Measurements from ENCODE around the gene CADPS.

The CADPS gene

DNA sequence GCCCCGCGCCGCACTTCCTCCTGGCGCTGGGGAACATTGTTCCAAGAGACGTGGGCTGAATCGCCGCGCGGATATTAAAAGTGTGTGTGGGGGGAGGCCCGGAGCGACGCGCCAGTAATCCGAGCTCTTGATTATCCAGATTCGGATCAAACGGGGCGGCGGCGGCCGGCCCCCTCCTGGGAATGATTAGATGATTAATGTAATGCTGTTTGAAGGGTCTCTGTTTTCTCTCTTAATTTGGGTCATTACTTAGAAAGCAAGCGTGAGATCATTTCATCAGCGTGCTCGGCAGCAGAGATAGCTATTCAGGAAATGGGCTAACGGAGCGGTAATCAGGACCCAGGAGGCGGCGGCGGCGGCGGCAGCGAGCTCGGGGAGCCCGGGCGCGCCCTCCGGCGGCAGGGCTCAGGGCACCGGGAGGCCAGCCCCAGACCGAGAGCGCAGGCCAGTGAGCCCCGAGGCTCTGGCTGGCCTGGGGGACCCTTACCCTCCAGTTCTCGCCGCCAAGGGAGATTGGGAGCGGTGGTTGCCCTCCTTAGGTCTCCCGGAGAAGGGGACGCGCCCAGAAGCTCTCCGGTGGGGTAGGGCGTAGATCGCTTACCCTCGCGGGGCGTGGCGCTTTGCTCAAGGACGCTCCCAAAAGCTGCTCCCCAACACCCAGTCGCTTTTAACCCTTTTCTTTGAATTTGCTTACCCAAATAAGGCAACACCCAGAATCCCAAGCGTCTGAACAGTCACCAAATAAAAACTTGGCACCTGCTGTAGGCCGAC, 506.3 kb downstream of the CADPS start:
- no peak for DNase-seq

DNA sequence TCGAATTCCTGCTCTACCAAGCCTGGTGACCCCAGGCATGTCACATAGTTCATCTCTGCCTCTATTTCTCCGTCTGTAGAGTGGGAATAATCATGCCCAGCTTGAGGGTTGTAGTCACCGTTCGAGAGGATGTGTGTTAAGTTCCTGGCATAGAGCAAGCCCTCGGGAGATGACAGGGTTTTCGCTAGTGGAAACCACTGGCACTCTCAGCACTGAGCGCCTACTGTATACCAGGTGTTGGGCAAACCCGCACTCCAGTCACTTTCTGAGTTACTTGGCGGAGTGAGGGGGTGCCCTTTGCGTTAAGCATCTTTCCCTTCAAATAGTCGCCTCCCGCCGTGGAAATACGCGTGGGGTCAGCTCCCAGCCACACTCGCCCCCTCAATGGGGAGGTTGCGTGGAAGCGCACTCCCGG, 506.9 kb downstream of the CADPS start:
- no peak for DNase-seq

DNA sequence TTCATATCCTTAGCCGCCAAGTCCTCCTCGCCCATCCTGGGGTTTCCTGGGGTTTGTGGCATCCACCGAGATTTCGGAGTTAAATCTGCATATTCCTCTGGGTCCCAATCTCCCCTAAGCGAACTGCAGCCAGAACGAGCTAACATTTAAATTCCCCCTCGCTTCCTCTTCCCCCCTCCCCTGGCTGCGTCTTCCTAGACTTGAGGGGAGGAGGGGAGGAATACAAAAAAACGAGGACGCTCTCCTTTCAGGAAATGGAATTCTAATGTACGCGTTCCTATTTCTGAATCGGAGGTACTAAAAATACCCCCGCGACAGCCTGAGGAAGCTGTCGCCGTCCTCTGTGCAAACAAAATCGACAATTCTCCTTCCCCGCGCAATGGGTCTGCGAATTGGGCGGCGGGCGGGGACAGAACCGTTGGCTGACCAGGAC, 507.4 kb downstream of the CADPS start:
- DNase-seq, result no peak

DNA sequence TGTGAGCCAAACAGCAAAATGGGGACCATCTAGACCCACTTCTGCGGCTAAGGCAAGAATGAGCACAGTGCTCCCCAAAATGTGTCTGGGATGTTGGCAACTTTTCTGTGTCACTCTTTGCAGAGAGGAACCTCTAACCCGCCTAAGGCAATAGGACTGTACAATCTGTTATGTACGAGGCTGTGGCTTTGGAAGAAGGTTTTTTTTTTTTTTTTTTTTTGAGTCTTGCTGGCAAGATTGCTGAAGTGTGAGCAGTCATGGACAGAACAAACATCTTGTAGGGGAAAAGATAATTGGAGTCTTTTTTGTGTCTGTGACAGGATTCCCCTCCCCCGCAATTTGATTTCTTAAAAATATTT, 509.1 kb downstream of the CADPS start:
- no peak for DNase-seq

DNA sequence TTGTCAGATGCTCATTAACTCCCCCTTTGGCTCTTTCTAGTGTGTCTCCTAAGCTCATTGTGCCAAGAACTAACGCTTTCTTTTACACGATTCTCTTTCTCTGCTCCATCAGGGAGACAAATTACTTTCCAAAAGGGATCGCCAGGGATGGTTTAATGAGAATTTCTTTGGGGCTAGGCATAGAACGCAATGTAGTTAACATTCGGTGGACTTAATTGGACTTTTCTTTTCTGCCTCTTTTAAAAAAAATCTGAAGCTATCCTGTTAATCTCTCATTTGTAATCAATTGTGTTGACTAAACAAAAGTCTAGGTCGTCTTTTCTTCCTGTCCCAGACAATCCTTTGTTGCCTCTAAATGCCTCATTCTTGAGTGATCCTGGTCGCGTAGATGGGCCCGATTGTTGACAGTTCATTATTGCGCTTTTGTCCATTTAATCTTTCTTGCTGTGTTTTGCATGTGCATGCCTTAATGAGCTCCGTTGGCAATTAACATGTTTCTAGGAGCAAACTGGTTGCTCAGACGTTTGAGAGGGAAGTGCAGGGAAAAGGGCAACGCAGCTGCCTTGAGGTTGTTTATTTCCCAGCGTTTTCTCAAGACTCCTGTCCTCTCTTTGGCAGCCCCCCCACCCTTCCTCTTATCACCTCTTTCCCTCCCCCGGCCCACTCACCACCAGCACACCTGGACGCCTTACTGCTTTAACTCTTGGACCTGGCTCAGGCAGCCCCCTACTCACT, 509.7 kb downstream of the CADPS start:
- no peak for DNase-seq

DNA sequence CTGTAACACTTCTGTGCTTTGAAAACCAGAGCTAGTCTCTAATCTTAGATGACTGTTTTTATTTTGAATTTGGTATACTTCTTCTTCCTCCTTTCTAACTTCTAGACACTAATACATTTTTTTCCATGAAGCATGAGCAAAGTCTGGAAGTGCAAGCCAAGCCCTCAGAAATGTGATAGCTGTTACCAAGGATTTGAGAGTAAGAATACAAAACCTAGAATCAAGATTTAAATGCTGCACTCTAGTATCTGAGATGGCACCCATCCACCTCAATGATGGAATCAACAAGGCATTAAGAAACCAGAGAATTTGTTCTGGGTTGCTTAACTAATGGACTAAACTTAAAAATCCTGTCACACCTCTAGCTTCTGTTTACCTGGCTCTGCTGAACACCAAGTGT, 511.0 kb downstream of the CADPS start:
- no peak for DNase-seq

DNA sequence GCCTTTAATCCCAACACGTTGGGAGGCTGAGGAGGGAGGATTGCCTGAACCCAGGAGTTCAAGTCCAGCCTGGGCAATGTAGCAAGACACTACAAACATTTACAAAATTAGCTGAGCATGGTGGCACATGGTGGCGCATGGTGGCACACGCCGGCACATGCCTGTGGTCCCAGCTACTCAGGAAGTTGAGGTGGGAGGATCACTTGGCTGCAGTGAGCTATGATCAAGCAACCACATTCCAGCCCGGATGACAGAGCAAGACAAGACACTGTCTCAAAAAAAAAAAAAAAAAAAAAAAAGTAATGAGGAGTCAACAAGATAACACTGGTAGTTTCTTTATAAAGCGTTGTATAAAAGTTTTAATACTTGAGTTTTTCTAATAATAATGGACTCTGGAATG, 511.9 kb downstream of the CADPS start:
- DNase-seq, result no peak

DNA sequence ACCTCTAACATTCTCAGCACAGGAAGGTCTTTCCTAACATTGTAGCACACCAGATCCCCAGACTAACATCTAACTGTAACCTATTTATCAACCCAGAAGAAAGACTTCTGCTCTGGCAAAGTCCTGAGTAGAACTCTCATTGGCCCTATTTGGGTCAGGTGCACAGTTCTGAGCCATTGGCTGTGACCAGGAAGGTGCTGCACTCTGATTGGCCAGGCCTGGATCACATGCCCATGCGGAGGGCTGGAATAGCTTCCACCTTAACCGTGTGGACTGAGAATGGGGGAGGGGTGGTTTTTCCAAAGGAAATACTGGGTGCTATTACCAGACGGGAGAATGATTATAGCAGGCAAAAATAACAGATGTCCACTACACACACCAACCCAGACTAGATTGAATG, 513.4 kb downstream of the CADPS start:
- DNase-seq, result no peak

DNA sequence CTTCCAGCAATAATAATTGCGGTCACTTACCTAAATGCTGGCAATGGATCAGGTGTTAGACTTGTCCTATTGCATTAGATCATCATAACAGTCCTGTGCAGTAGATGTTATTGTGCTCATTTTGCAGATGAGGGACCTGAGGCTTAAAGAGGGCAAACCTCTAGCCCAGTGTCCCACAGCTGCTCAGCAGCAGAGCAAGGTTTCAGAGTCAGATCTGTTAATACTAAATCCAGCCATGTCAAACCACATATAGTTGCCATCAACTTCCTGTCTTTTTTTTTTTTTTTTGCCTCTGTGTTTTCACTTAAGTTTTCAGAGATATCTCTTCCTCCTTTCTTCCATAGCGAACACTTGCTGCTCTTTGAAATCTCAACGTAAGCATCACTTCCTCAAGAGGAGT, 514.0 kb downstream of the CADPS start:
- DNase-seq, result no peak

DNA sequence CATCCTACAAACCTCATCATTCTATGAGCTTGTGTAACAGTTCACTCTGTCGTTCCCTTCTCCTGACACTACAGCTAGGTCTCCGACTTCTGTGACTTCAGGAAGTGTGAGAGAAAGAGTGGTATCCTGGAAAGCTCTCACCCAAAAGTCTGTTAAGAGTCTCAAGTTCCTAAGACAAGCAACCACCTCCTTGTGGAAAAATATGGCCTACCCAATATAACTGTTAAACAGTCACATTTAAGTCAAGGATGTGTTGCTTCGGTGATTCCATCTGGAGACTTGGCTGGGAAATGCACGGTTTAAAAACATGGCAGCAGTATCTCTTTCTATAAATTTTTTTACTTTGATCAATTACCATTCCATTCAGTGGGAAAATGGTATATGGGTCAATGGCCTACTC, 515.7 kb downstream of the CADPS start:
- no peak for DNase-seq

DNA sequence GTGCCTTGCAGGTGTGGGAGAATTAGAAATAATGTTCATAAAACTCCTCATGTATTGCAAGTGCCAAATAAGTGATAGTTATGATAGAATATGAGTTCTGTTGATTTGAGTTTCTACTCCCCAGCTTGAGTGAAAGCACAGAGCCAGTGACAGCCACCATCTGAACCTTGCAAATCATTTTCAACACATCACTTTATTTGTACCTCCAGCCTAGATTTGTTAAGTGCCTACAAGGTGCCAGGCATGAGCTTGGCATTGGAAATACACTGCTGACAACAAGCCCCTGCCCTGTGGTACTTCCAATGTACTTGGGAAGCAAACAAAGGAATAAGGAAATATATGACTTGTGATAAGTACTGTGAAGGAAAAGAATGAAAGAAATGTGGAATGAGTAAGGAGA, 518.9 kb downstream of the CADPS start:
- no peak for DNase-seq

DNA sequence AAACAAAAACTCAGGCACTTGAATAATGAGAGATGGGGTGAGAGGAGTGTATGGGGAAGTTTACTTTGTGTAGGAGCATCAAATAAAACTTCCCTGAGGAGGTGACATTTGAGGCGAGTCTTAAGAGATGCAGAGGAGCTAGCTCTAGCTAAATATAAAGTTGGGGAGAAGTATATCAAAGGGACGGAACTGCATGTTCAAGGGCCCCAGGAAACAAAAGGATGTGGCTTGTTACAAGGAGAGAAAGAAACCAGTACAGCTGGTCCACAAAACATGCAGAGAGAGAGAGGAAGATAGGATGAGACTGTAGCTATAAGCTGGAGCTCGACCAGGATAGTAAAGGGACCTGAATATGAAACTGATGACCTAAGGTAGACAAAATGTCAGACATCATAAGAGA, 519.5 kb downstream of the CADPS start:
- DNase-seq, result no peak
